CD4-positive, alpha-beta T cell treated with Interleukin-6 for 4 hours (primary cell): ENCODE measurements around the gene IKZF2.

Source experiments
- DNase-seq: peaks from one replicate; pipeline ENCODE4 v3.0.0-alpha.2; 2020; ENCODE audit warnings: mixed read lengths

IKZF2 gene

GRCh38 chr2:212994976-212995375, 156.4 kb downstream of the IKZF2 start:
- DNase-seq = no peak

DNA sequence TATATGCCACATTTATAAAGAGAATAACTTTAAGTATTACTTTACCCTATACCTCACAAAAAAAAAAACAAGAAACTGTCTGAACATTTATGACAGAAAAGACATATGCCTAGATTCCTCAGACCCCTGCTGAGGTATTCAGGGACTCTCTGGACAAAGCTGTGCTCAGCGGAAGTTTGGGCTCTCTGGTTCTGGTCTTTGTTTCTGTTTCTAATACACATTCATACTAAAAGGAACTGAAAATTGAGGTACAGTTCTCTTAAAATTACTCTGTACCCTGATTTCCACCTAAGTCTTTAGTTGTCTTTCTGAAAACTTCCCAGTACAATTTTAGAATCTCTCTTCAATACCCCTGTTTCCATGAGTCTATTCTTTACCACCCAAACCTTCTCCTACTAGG, 160.3 kb downstream of the IKZF2 start:
- DNase-seq = no peak

DNA sequence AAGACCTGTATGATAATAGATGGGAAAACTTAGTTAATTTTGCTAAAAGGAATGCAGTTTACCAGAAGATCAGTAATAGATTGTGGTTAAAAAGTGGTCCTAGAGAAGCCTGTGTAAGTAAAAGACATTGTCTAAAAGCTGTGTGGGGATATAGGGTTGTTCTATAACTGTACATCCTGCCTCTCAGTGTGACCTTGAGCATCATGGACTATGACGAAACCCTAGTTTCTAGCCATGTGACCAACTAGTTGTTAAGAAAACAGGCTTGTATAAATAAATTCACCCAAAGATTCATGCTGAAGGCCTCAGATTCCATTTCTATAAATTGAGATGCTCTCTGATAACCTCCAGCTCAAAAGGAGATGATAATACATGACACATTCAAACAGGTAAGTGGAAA, 160.7 kb downstream of the IKZF2 start:
- DNase-seq = no peak

- DNase-seq = no peak
Measured at GRCh38 chr2:212987492-212987891, 163.9 kb downstream of the IKZF2 start.

DNA sequence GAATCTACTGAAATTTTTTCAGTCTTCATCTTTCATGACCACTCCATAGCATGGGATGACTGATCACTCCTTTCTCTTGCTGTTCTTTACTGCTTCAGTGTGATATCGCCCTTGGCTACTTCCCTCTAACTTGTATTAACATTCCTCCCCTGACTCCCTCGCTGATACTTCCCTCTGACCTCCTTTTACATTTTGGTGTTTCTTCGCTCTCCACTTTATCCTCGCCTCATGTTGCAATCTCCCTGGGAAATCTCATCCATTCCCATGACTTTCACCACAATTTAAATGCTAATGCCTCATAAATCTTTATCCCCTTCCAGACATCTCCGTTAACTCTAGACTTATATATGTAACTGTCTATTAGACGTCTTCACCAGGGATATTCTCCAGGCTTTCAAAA, 167.3 kb downstream of the IKZF2 start:
- DNase-seq = no peak

DNA sequence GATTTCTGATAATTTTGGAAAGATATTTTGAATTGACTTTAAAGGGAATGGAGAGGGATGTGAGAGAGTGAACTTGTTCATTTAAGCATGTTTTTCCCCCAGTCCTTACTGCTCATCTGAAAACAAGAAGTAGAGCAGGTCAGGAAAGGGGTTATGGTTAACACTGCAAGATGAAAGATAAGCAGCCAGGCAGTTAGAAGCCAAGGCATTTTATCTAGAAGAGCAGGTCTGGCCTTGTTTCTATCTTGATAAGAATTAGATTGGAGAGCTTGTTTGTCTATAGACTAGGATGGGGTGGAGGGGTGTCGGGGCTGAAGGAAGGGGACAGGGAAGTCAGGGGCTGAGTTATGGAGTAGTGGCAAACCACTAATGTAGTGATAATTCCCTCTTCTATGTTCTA, 171.6 kb downstream of the IKZF2 start:
- no peak for DNase-seq

GRCh38 chr2:212979046-212979612, 172.3 kb downstream of the IKZF2 start:
- no peak for DNase-seq

DNA sequence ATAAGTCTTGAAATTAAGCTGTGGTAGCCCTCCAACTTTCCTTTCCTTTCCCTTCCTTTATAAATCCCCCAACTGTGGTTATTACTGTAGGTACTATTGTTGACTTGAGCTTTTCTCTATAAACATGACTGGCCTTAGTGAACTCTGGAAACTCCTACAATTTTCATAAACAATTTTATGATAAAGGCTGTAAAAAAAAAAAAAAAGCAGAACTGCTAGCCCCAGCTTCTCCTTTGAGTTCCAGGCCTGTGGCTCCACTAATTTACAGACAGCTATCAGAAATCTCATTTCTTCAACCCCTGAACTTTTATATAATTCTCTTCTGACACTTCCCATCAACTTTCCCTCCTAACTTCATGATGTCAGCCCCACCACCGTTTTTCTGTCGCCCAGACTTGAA, 174.3 kb downstream of the IKZF2 start:
- no peak for DNase-seq

- no peak for DNase-seq
Measured at GRCh38 chr2:212975333-212975732, 176.1 kb downstream of the IKZF2 start.

DNA sequence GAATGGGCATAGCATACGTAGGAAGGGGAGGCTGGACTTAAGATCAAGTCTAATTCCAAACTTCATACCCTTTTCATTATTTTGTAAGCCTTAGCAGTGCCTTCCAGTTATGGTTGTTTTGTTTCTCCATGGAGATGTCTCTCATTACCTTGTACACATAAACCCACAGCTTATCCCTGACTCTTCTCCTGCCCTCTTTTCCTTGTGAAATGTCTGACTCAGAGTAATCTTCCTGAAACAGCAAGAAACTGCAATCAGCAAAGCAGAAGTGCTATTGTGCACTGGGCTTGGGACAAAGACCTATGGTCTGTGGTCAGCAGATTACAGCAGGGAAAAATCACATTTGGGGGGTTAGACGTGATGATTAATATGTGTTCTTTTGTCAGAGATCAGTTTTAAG, 176.7 kb downstream of the IKZF2 start:
- no peak for DNase-seq

DNA sequence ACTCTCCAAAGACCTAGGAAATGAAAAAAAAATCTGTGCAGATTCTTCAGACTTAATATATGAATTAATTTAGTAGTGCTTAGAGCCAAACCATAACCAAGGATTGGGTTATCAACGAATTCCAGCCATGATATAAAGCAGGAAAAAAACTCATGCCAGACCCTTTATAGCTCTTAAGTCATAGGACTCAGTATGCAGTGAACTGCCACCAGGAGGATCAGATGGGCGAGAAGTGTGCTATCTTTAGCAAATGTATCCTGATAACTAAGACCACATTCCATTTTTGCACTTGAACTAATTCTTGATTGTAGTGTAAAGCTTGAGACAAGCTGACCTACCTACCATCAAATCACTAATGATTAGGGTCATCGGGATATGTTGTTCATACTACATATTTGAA, 178.1 kb downstream of the IKZF2 start:
- DNase-seq = no peak

DNA sequence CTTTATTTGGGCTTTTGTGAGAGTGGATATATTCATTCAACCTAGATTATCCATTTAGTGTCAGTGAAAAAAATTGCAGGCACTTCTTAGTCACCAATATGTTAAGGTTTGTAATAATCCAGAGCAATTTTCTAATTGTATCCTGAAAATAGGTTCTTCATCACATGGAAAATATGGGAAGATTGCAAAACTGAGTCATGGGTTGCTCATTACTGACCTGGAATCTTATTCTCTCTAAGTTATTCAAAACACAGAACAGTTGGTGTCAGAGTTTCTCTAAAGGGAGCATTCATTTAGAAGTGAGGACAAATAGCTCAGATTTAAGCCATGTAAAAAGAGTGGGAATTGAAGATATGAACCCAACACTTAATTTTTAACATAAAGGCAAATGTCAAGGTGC, 181.3 kb downstream of the IKZF2 start:
- DNase-seq = no peak

DNA sequence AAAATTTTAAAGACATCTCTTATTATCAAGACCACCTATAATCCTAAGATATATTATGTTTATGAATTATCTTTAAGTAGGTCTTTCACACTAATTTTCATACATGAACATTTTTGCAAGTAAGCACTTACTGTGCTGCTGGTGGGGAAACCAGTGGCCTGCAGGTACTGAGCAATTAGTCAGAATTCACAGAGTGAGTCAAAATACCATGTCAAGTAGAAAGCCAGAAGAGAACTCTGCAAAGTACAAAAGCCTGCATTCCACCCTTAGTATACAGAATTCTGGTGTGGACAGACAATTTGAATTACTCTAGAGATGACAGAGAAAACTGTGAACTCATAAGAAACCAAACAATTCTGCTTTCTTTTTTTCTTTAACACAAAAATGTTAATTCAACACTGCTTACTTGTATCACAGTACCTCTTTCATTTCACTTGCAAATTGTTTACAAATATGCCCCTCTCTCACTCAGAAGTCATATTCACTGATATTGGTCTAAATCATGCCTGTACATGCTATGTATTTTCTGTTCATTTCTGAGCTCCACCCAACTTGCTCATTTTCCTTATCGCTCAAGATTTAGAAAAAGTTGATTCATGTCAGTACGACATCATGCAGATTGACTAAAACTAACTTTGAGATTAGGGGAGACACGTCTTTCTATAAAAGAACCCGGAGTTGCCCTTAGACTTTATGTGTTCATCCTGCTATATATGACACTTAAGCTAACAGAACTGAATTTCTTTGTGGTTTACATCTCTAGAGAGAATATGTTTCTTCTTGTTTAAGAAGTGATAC, 182.9 kb downstream of the IKZF2 start:
- DNase-seq = no peak

DNA sequence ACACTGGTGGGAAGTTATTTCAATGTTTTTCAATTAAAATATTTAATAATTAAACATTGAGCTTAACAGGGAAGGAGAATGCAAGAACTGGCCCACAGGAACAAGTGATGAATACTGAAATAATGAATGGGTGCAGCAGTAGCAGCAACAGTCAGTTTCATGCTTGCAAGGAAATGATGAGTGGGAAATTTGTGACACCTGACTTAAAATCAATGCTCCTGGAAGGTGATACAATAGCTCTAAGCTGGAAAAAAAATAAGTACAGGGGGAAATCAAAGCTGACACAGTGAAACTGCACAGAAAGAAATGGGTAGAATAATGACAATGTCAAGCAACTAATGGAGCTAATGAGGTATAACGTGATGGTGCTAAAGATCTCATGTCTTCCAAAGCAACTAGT, 184.5 kb downstream of the IKZF2 start:
- DNase-seq = no peak

DNA sequence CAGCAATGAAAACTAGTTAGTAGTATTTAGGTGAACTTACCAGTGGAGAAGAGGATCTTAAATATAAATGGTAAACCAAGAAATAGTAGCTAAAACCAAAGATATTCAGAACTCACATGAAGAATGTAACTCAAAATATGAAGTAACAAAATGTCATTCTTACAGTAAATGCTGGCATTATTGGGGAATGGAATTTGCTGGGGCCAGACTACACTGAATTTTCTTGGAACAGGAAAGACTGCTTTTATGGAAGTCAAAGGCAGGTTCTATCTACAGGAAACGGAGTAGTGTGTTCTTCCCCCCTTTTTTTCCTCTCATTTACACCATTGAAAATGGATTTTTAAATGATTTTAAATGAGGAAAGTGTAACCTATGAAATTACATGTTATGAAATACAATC, 188.7 kb downstream of the IKZF2 start:
- no peak for DNase-seq

GRCh38 chr2:212961255-212961654, 190.2 kb downstream of the IKZF2 start:
- DNase-seq = no peak

GRCh38 chr2:212960336-212960735, 191.1 kb downstream of the IKZF2 start:
- DNase-seq = no peak

- no peak for DNase-seq
Measured at GRCh38 chr2:212959471-212960117, 191.8 kb downstream of the IKZF2 start.

DNA sequence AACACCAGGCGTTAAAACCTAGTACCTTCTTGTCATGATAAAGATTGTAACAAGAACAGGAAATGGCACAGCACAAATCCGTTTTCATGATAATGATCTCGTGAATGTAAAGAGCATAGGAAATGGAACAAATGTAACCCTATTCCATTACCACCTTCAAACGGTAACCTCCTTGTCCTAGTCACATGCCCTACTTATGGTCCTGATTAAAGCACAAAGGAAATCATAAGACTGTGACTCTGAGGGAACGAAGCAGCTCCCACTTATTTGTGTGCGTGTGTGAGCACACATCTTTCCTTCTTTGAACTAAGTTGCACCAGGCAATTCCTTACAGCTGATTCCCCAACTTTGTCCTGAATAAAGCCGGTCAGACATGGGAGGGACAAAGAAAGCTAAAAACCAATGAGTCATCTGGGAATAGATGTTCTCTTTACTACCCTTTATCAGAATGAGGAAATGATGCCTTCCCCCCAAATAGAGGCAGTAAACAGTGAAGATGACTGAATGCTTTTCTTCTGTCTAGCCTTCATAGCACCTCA, 192.6 kb downstream of the IKZF2 start:
- DNase-seq = no peak

DNA sequence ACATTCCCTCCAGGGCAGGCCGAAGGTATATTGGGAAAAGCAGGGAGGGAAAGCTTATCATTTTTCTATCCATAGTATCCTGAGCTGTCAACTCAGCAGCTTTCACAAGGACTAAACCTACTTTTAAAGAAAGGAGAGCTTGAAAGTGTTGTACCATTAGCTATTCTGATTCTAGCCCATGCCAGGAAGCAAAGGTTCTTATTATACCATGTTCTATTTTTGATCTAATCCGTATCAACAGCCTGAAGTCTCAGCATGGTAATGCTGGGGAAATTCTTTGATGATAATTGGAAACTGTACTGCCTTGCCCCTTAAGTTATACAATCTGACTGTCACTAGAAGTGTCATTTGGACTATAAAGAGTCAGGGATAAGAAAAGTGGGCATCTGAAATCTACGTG, 193.3 kb downstream of the IKZF2 start:
- no peak for DNase-seq

DNA sequence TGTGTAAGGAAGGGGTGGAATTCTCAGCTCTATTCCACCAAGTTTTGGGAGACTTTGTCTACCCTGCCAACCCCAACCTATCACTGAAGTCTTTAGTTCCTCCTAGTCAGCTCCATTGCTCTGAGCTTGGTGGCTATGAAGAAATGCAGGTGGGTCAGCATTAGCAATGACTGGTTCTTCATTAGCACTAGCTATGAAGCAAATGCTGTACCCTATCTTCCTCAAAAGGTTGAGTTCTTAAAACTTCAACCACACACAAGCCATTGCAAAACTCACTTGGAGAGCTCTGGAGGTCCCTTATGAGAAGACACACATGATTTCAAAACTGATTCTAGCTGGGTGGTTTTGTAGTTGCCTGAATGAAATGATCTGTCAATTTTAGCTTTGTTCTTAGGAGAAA, 193.8 kb downstream of the IKZF2 start:
- DNase-seq = no peak

DNA sequence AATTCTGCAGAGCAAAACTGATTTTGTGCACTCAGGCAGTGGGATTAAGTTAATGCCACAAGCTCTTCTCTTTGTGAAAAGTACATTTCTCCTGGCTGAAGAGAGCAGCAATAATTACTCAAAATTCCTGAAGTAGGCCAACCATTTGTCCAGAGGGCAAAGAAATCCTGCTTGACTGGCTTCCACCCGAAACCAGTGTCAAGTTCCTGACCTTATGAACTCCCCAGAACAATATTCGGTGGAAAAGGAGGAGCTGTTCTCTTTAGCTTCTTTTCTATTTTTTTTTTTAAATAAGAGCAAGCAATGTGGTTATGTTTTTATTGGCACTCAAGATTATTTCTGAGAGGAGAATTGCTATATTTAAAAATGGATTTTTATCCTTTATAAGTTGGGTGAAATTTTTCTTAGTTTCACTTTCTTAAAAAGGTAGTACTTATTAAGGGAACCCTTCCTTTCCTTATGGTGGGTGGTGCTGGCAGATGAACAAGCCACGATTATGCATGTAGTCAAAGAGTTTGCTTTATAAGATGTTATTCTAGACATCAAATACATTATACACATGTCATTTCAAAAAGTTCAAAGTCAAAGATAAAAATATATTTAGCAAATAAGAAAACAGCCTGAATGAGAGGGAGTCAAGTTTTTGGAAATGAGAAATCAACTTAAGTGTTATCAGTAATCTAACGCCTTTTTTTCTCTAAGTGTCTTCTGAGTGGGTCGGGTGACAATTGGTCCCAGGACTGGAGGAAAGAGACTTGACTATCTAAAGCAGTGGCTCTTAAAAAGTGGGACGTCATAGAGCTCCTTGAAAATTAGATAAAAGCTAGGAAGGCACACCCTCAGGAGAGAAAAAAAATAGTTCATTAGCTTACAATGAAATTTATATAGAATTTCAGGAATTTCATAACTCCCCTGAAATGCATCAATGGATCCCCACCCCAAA, 194.5 kb downstream of the IKZF2 start:
- no peak for DNase-seq
